ENCODE measurements around the gene UNC45A.
A peak's percentile ranks its signal among the peaks of the same experiment; 100 is the strongest.

Gene UNC45A

GRCh38 chr15:90968434-90968833 is 33.3 kb downstream of the UNC45A start:
- no peak for DNase-seq

- DNase-seq: no peak
Observed at GRCh38 chr15:90970274-90970673, 35.2 kb downstream of the UNC45A start.

- no peak for DNase-seq
Observed at GRCh38 chr15:90972133-90972532, 37.0 kb downstream of the UNC45A start.

- no peak for DNase-seq
Observed at GRCh38 chr15:90974216-90974615, 39.1 kb downstream of the UNC45A start.

- DNase-seq: no peak
Observed at GRCh38 chr15:90979582-90979981, 44.5 kb downstream of the UNC45A start.

GRCh38 chr15:90981681-90982080 is 46.6 kb downstream of the UNC45A start:
- no peak for DNase-seq

- no peak for DNase-seq
Observed at GRCh38 chr15:90982135-90982534, 47.0 kb downstream of the UNC45A start.

GRCh38 chr15:90986790-90987507 is 51.9 kb downstream of the UNC45A start:
- no peak for DNase-seq

GRCh38 chr15:90987561-90988141 is 52.6 kb downstream of the UNC45A start:
- no peak for DNase-seq

- no peak for DNase-seq
Observed at GRCh38 chr15:90988296-90988695, 53.2 kb downstream of the UNC45A start.

- DNase-seq: no peak
Observed at GRCh38 chr15:90989040-90989768, 54.1 kb downstream of the UNC45A start.

- DNase-seq: no peak
Observed at GRCh38 chr15:90990446-90990845, 55.4 kb downstream of the UNC45A start.

- DNase-seq: no peak
Observed at GRCh38 chr15:90991587-90992285, 56.7 kb downstream of the UNC45A start.

- DNase-seq: peak; percentile 36
Observed at GRCh38 chr15:90994059-90994416, 59.0 kb downstream of the UNC45A start.

GRCh38 chr15:90994417-90995311 is 59.6 kb downstream of the UNC45A start, which contains the start of gene PRC1:
PRC1 (minus strand) TSS chr15:90994535; CDS start chr15:90994417, 118 bp downstream.
- peak; percentile 100 for DNase-seq

GRCh38 chr15:90998737-90999136 is 63.7 kb downstream of the UNC45A start:
- DNase-seq: no peak

- DNase-seq: no peak
Observed at GRCh38 chr15:91001209-91001608, 66.1 kb downstream of the UNC45A start.
